GM12878 (cell line): ENCODE measurements around the gene MYO1D. TPM values are rescaled to one million over a fixed set of nuclear protein-coding genes. Genes with fewer than 3 reads are reported as not detected.

ENCODE experiments used
- ATAC-seq: fragments of 200-7000 bp; cut with Tn5 transposase; 3 replicates; pipeline ENCODE4 v1.9.1; 2020; ENCODE audit warnings: mild to moderate bottlenecking, moderate library complexity
- BruUV-seq: library from RNA; stranded (reverse); fragments of 400-500 nt; replicated peaks from 2 replicates; lab custom pipeline; 2021; lab: Mats Ljungman, UMichigan
- CTCF ChIA-PET: fragments of 300-600 bp; sonication (Branson Sonifier 250); formaldehyde crosslinking; extraction: SDS; loops from one replicate; lab custom pipeline; 2021; ENCODE audit warnings: inconsistent platforms; lab: Yijun Ruan, JAX
- POLR2A ChIA-PET: fragments of 350-600 bp; formaldehyde crosslinking; extraction: SDS; loops from one replicate; lab custom pipeline; 2021; ENCODE audit warnings: inconsistent platforms; lab: Charles Lee
- RAD21 ChIA-PET: fragments of 300-600 bp; sonication (Branson Sonifier 250); formaldehyde crosslinking; loops from one replicate; lab custom pipeline; 2023; ENCODE audit warnings: antibody characterized with exemption; ENCODE audit not compliant: unreplicated experiment; lab: Charles Lee
- SMC1A ChIA-PET: fragments of 300-600 bp; sonication (Branson Sonifier 250); formaldehyde crosslinking; loops from one replicate; lab custom pipeline; 2023; ENCODE audit not compliant: unreplicated experiment, uncharacterized antibody; lab: Charles Lee
- DNase-seq: peaks from one replicate; pipeline ENCODE4 v3.0.0-alpha.2; 2011; ENCODE audit warnings: low read depth, low spot score
- FAIRE-seq: peaks from 3 replicates; lab custom pipeline; 2011; peaks lifted over from hg19 to GRCh38; lab: Jason Lieb, UNC
- H2AFZ ChIP-seq: 2 replicates; pipeline ENCODE4 v1.6.0; 2011; ENCODE audit warnings: low read depth, low read length, control low read depth; ENCODE audit not compliant: control insufficient read depth
- H3K27ac ChIP-seq: 2 replicates; pipeline ENCODE4 v1.5.1; 2011; ENCODE audit warnings: control low read depth; ENCODE audit not compliant: control insufficient read depth, insufficient read depth
- H3K27me3 ChIP-seq, 2 experiments: replicated peaks in 1 of 2; 2 replicates each; pipeline versions ENCODE4 v1.6.0 to v1.6.1; 2011; ENCODE audit warnings: low read length in 1 of 2; ENCODE audit not compliant: control insufficient read depth in 2 of 2, insufficient read depth in 2 of 2
- H3K36me3 ChIP-seq, 2 experiments: 2 replicates each; pipeline ENCODE4 v1.5.1; 2011; ENCODE audit warnings: low read length in 1 of 2; ENCODE audit not compliant: control insufficient read depth in 2 of 2, insufficient read depth in 2 of 2
- H3K4me1 ChIP-seq: 2 replicates; pipeline ENCODE4 v1.6.1; 2011; ENCODE audit warnings: mild to moderate bottlenecking, low read length, moderate library complexity, mixed read lengths; ENCODE audit not compliant: control insufficient read depth, insufficient read depth
- H3K4me2 ChIP-seq: 2 replicates; pipeline ENCODE4 v1.6.0; 2011; ENCODE audit warnings: control low read depth; ENCODE audit not compliant: control insufficient read depth, insufficient read depth
- H3K4me3 ChIP-seq: fragments of 200-600 bp; sonication (generic); 2 replicates; pipeline ENCODE4 v1.5.1; 2016
- H3K79me2 ChIP-seq: 2 replicates; pipeline ENCODE4 v1.6.0; 2011; ENCODE audit warnings: low read length; ENCODE audit not compliant: control insufficient read depth, insufficient read depth
- H3K9ac ChIP-seq: 2 replicates; pipeline ENCODE4 v1.8.0; 2011; ENCODE audit warnings: low read length, control low read depth, mixed read lengths; ENCODE audit not compliant: control insufficient read depth, insufficient read depth
- H3K9me3 ChIP-seq: replicated peaks from 3 replicates; pipeline ENCODE4 v1.5.1; 2011; ENCODE audit warnings: mild to moderate bottlenecking, low read length; ENCODE audit not compliant: control insufficient read depth, insufficient read depth
- H4K20me1 ChIP-seq: 2 replicates; pipeline ENCODE4 v1.6.0; 2011; ENCODE audit not compliant: control insufficient read depth, insufficient read depth
- ATF7 ChIP-seq: fragments of 450-650 bp; IDR thresholded peaks from 2 replicates; pipeline ENCODE4 v1.6.1; 2016; ENCODE audit warnings: low read depth, mild to moderate bottlenecking
- CBX3 ChIP-seq: fragments of 200-600 bp; sonication (generic); IDR thresholded peaks from 2 replicates; pipeline ENCODE4 v1.6.1; 2016; ENCODE audit warnings: low read depth, borderline replicate concordance
- EED ChIP-seq: sonication (generic); IDR thresholded peaks from 2 replicates; pipeline ENCODE4 v1.6.1; 2016; ENCODE audit warnings: antibody characterized with exemption, low read depth
- ETV6 ChIP-seq, 2 experiments: fragments of 450-650 bp in 1 of 2; IDR thresholded peaks in 1 of 2; conservative IDR thresholded peaks in 1 of 2; 2 replicates each; pipeline ENCODE4 v1.6.1; 2014; ENCODE audit warnings: antibody characterized with exemption in 1 of 2, borderline replicate concordance in 1 of 2, low read depth in 1 of 2, mild to moderate bottlenecking in 1 of 2, moderate library complexity in 1 of 2
- GATAD2B ChIP-seq: fragments of 450-650 bp; conservative IDR thresholded peaks from 2 replicates; pipeline ENCODE4 v1.6.1; 2017; ENCODE audit warnings: low read depth, mild to moderate bottlenecking, moderate library complexity
- MYB ChIP-seq: fragments of 150-350 bp; IDR thresholded peaks from 2 replicates; pipeline ENCODE4 v1.6.1; 2014; ENCODE audit warnings: mild to moderate bottlenecking, low read depth, low read length, borderline replicate concordance
- MYC ChIP-seq: IDR thresholded peaks from 2 replicates; pipeline ENCODE4 v1.6.1; 2011; ENCODE audit warnings: mild to moderate bottlenecking, low read length, moderate library complexity, inconsistent platforms; ENCODE audit not compliant: insufficient read depth, insufficient replicate concordance, insufficient read length, severe bottlenecking
- NFYA ChIP-seq: IDR thresholded peaks from 2 replicates; pipeline ENCODE4 v1.6.1; 2011; ENCODE audit warnings: low read depth, mild to moderate bottlenecking, low read length, improper control_type of control experiment, borderline replicate concordance
- NR2C1 ChIP-seq: fragments of 450-650 bp; IDR thresholded peaks from 2 replicates; pipeline ENCODE4 v1.6.1; 2017; ENCODE audit warnings: antibody characterized with exemption, mild to moderate bottlenecking, moderate library complexity
- PAX5 ChIP-seq: IDR thresholded peaks from 2 replicates; pipeline ENCODE4 v1.6.1; 2011; ENCODE audit warnings: low read depth, low read length, borderline replicate concordance
- POLR2AphosphoS5 ChIP-seq: IDR thresholded peaks from 2 replicates; pipeline ENCODE4 v1.6.1; 2011; ENCODE audit warnings: mild to moderate bottlenecking, low read length, inconsistent platforms
- RAD21 ChIP-seq: IDR thresholded peaks from 2 replicates; pipeline ENCODE4 v1.6.1; 2011; ENCODE audit warnings: mild to moderate bottlenecking, low read depth, low read length, moderate library complexity; ENCODE audit not compliant: insufficient read depth
- RCOR1 ChIP-seq: conservative IDR thresholded peaks from 2 replicates; pipeline ENCODE4 v1.6.1; 2012; ENCODE audit warnings: low read depth, low read length, improper control_type of control experiment
- RUNX3 ChIP-seq: IDR thresholded peaks from 2 replicates; pipeline ENCODE4 v1.6.1; 2012; ENCODE audit warnings: low read length, inconsistent platforms
- SMAD5 ChIP-seq: IDR thresholded peaks from 2 replicates; pipeline ENCODE4 v1.6.1; 2016; ENCODE audit warnings: antibody characterized with exemption, low read depth
- TCF3 ChIP-seq: IDR thresholded peaks from 2 replicates; pipeline ENCODE4 v1.6.1; 2012; ENCODE audit warnings: low read depth, mild to moderate bottlenecking, low read length, borderline replicate concordance; ENCODE audit not compliant: insufficient read depth
- USF2 ChIP-seq: IDR thresholded peaks from 2 replicates; pipeline ENCODE4 v1.6.1; 2011; ENCODE audit warnings: low read depth, low read length, improper control_type of control experiment, borderline replicate concordance
- WRNIP1 ChIP-seq: IDR thresholded peaks from 2 replicates; pipeline ENCODE4 v1.6.1; 2011; ENCODE audit warnings: low read depth, low read length, improper control_type of control experiment, borderline replicate concordance
- ZBTB33 ChIP-seq: fragments of 450-650 bp; IDR thresholded peaks from 2 replicates; pipeline ENCODE4 v1.6.1; 2017; ENCODE audit warnings: mild to moderate bottlenecking
- ZSCAN29 ChIP-seq: fragments of 450-650 bp; IDR thresholded peaks from 2 replicates; pipeline ENCODE4 v1.6.1; 2017; ENCODE audit warnings: mild to moderate bottlenecking, moderate library complexity
- WGBS: methylation state at CpG from one replicate; pipeline ENCODE4 v1.1.6; 2016; ENCODE audit warnings: low lambda C conversion rate; ENCODE audit not compliant: insufficient replicate concordance, insufficient coverage; ENCODE audit errors: missing lambda C conversion rate; 5-methylcytosine and 5-hydroxymethylcytosine counted together
- in situ Hi-C: fragments of 300-500 bp; cut with MboI; formaldehyde crosslinking; loops from 9 replicates; pipeline ENCODE4 v1.14.3; 2018; ENCODE audit warnings: mixed read lengths
- intact Hi-C: fragments of 100-400 bp; cut with micrococcal nuclease; formaldehyde crosslinking; loops from one replicate; pipeline ENCODE4 v1.14.2; 2022; ENCODE audit not compliant: unreplicated experiment
- polyA plus RNA-seq, 11 experiments: library from polyadenylated mRNA; depleted of rRNA in 4 of 11; unstranded in 6 of 11; stranded (reverse) in 5 of 11; fragments of >200 nt; fragmentation: Nextera tagmentation in 4 of 11; fragmentation: Illumina TruSeq in 1 of 11; extraction: Ambion mirVana in 4 of 11; extraction: Trizol in 1 of 11; gene quantifications; 1 replicate in 1 of 11; 2 replicates in 10 of 11; pipeline versions ENCODE4 v1.2.1 to v1.2.3, GENCODE V29; 2011 to 2016; ENCODE audit warnings: inconsistent platforms in 2 of 11, missing spikeins in 2 of 11, low read depth in 1 of 11
- total RNA-seq, 4 experiments: library from RNA; depleted of rRNA in 3 of 4; stranded (reverse); fragments of >200 nt in 3 of 4; fragmentation: Illumina TruSeq in 1 of 4; extraction: Trizol in 1 of 4; gene quantifications; 2 replicates each; pipeline versions ENCODE4 v1.2.1 to v1.2.3, GENCODE V29; 2013 to 2021

Gene MYO1D
- total and polyA plus RNA-seq, 10 of the 15 experiments (the other 5 are each of a cell fraction or from before 2014, with no cell fraction given), result 1.8 to 37.7 (median 25.4) TPM

GRCh38 chr17:32875923-32876416 lies 954 bp downstream of the MYO1D start:
- ChIA-PET CTCF (interaction anchor here (0.8 to 13.7 kb wide), 27 partner anchors 10 to 413 kb away, joined by 3 to 335 read pairs (median 7); no protein-coding TSS in a partner anchor), SMC1A (interaction anchor here (0.7 to 14.6 kb wide), 22 partner anchors 9 to 412 kb away, joined by 3 to 248 read pairs (median 6); no protein-coding TSS in a partner anchor), RAD21 (interaction anchor here (0.8 to 8.2 kb wide), 19 partner anchors 13 to 432 kb away, joined by 3 to 198 read pairs (median 10); partner anchors contain the start of genes CDK5R1 and PSMD11), POLR2A (interaction anchor here (0.6 to 4.6 kb wide), 17 partner anchors 8 to 526 kb away, joined by 3 to 36 read pairs (median 5); no protein-coding TSS in a partner anchor)
- H3K36me3 ChIP-seq, result no peaks in the 10 kb centered on the region
- intact Hi-C loops (loop anchor here (2.0 to 5.0 kb wide), 2 partner anchors 47 to 394 kb away; no protein-coding TSS in a partner anchor), in situ Hi-C loops (no loop called here)
- peak overlapping the region; percentile 71 for H3K4me2 ChIP-seq
- no peaks in the 10 kb centered on the region for H3K4me1 ChIP-seq
- H3K4me3 ChIP-seq, result peak overlapping the region; percentile 72
- ATAC-seq (no peak), DNase-seq (no peak), FAIRE-seq (no peak)
- H3K27me3 ChIP-seq, result no peaks in the 10 kb centered on the region
- H2AFZ ChIP-seq, result peak overlapping the region; percentile 78; the same call in 1 of the 2 replicates
- BruUV-seq, result no TSS peak
- H3K9me3 ChIP-seq, result no peaks in the 10 kb centered on the region
- 0 out of 2 replicates have a peak overlapping the region, but pooled peaks have one; percentile 9 for H3K27ac ChIP-seq
- H3K9ac ChIP-seq, result peak overlapping the region; percentile 73
- WGBS, result 11% methylated on average over 15 of the region's 15 CpGs
- H4K20me1 ChIP-seq, result no peaks in the 10 kb centered on the region; the same call in 1 of the 2 replicates
- H3K79me2 ChIP-seq, result peaks cover 9% of the 10 kb centered on the region
- TF ChIP-seq CBX3 (no peak), EED (no peak), SMAD5 (no peak), NR2C1 (no peak), TCF3 (no peak), USF2 (no peak), MYB (no peak), MYC (no peak), PAX5 (no peak), ZBTB33 (no peak), WRNIP1 (no peak), POLR2AphosphoS5 (no peak), GATAD2B (no peak), ETV6 (conservative IDR thresholded peaks at IDR 0.05 in 1 of 2, IDR thresholded peaks at IDR 0.05 in 1 of 2; ENCODE audit: borderline replicate concordance in 1 of 2, low read depth in 1 of 2) (no peak), RCOR1 (no peak), ATF7 (peak; percentile 91), ZSCAN29 (no peak), RAD21 (no peak), RUNX3 (peak; percentile 71), NFYA (no peak)
